ENCODE data around the gene GPX1. TPM values are rescaled to one million over a fixed set of nuclear protein-coding genes. Genes with fewer than 3 reads are reported as not detected.
"Not testable (repeated sequence)": the region's sequence is repeated elsewhere in the genome, so short reads cannot be mapped to it uniquely, and the experiment has no call there.

Gene GPX1
- total RNA-seq, 4 donors from 2014 or later: 217 to 359 (median 310) TPM

- no peak for TF ChIP-seq EP300 (IDR thresholded peaks at IDR 0.05)
- no peak for TF ChIP-seq POLR2A (IDR thresholded peaks at IDR 0.05)
- no peak for TF ChIP-seq CTCF (IDR thresholded peaks at IDR 0.05)
- DNase-seq (ENCODE audit: low spot score in 2 of 2): no peak
- Histone ChIP-seq H3K36me3 (peaks cover 0 to 32% (median 0%) of the 10 kb centered on the region in 3 donors), H3K9me3 (no peaks in the 10 kb centered on the region), H3K4me1 (peaks cover 0 to 87% (median 21%) of the 10 kb centered on the region in 4 donors), H3K4me3 (no peak overlapping the region), H3K27ac (peak overlapping the region in 1 of 4 donors; percentile 36), H3K27me3 (no peaks in the 10 kb centered on the region)
- 89 to 91% methylated on average over 3 of the region's 3 CpGs for WGBS, 2 donors
Observed at GRCh38 chr3:49399461-49399860, 41.3 kb upstream of the GPX1 start.

- Histone ChIP-seq H3K4me3 (no peak overlapping the region), H3K9me3 (no peaks in the 10 kb centered on the region), H3K27ac (peak overlapping the region in 2 of 4 donors; percentile 46 to 66), H3K36me3 (peaks cover 0 to 27% (median 0%) of the 10 kb centered on the region in 3 donors), H3K4me1 (peaks cover 0 to 84% (median 20%) of the 10 kb centered on the region in 4 donors), H3K27me3 (no peaks in the 10 kb centered on the region)
- peak in 1 of 2 donors; percentile 45 for DNase-seq (ENCODE audit: low spot score in 2 of 2)
- 43 to 53% methylated on average over 4 of the region's 4 CpGs for WGBS, 2 donors
- no peak for TF ChIP-seq CTCF (IDR thresholded peaks at IDR 0.05)
- peak in 1 of 2 donors; percentile 27 for TF ChIP-seq EP300 (IDR thresholded peaks at IDR 0.05)
- TF ChIP-seq POLR2A (IDR thresholded peaks at IDR 0.05): no peak
Observed at GRCh38 chr3:49397470-49397869, 39.3 kb upstream of the GPX1 start.

GRCh38 chr3:49391310-49391709 lies 33.2 kb upstream of the GPX1 start:
- not testable (repeated sequence) for H3K4me3 ChIP-seq; H3K9me3 ChIP-seq; H3K27ac ChIP-seq; H3K27me3 ChIP-seq; DNase-seq (ENCODE audit: low spot score in 2 of 2)
- H3K4me1 ChIP-seq: peaks cover 0 to 63% (median 6%) of the 10 kb centered on the region in 4 donors
- peaks cover 0 to 20% (median 0%) of the 10 kb centered on the region in 3 donors for H3K36me3 ChIP-seq
- 77 to 85% methylated on average over 10 of the region's 10 CpGs for WGBS, 2 donors

GRCh38 chr3:49389297-49389696 lies 31.1 kb upstream of the GPX1 start:
- no peak overlapping the region for H3K4me3 ChIP-seq
- H3K27me3 ChIP-seq: no peaks in the 10 kb centered on the region
- peaks cover 0 to 8% (median 0%) of the 10 kb centered on the region in 3 donors for H3K36me3 ChIP-seq
- TF ChIP-seq CTCF (IDR thresholded peaks at IDR 0.05) (no peak), EP300 (IDR thresholded peaks at IDR 0.05) (no peak), POLR2A (IDR thresholded peaks at IDR 0.05) (no peak)
- no peak overlapping the region for H3K27ac ChIP-seq
- peaks cover 0 to 71% (median 13%) of the 10 kb centered on the region in 4 donors for H3K4me1 ChIP-seq
- DNase-seq (ENCODE audit: low spot score in 2 of 2): no peak
- H3K9me3 ChIP-seq: no peaks in the 10 kb centered on the region
- WGBS, 2 donors: 95 to 96% methylated on average over 6 of the region's 6 CpGs

GRCh38 chr3:49388289-49388820 lies 30.2 kb upstream of the GPX1 start:
- Histone ChIP-seq H3K27me3 (no peaks in the 10 kb centered on the region), H3K36me3 (peaks cover 0 to 5% (median 0%) of the 10 kb centered on the region in 3 donors), H3K9me3 (no peaks in the 10 kb centered on the region), H3K4me1 (peaks cover 0 to 74% (median 17%) of the 10 kb centered on the region in 4 donors), H3K4me3 (no peak overlapping the region), H3K27ac (no peak overlapping the region)
- TF ChIP-seq POLR2A (IDR thresholded peaks at IDR 0.05) (no peak), CTCF (IDR thresholded peaks at IDR 0.05) (no peak), EP300 (IDR thresholded peaks at IDR 0.05) (no peak)
- 94 to 100% methylated on average over 1 of the region's 1 CpG for whole genome bisulfite sequencing, 2 donors
- DNase-seq (ENCODE audit: low spot score in 2 of 2): no peak

Measured in tibial nerve (tissue), 4 donors.